Keratinocyte (primary cell): ENCODE results near the gene C1QTNF12. TPM values are rescaled to one million over a fixed set of nuclear protein-coding genes. Genes with fewer than 3 reads are reported as not detected.

Experiments used
- DNase-seq: peaks from one replicate; pipeline ENCODE4 v3.0.0-alpha.2; 2011; ENCODE audit warnings: low read depth, missing footprints, low spot score
- FAIRE-seq: peaks from 2 replicates; lab custom pipeline; 2011; peaks lifted over from hg19 to GRCh38; lab: Jason Lieb, UNC
- H2AFZ ChIP-seq: 2 replicates; pipeline ENCODE4 v1.6.0; 2012; ENCODE audit warnings: low read length, control low read depth, inconsistent platforms; ENCODE audit not compliant: control insufficient read depth
- H3K27ac ChIP-seq: 2 replicates; pipeline ENCODE4 v1.5.1; 2011; ENCODE audit warnings: low read length; ENCODE audit not compliant: control insufficient read depth, insufficient read depth
- H3K27me3 ChIP-seq: 3 replicates; pipeline ENCODE4 v1.6.0; 2011; ENCODE audit warnings: low read length; ENCODE audit not compliant: control insufficient read depth, insufficient read depth; ENCODE audit errors: extremely low read depth
- H3K36me3 ChIP-seq, 2 experiments: 2 replicates in 1 of 2; 3 replicates in 1 of 2; pipeline ENCODE4 v1.5.1; 2011; ENCODE audit warnings: low read length in 2 of 2, mild to moderate bottlenecking in 1 of 2; ENCODE audit not compliant: control insufficient read depth in 2 of 2, insufficient read depth in 2 of 2; ENCODE audit errors: extremely low read depth in 1 of 2
- H3K4me1 ChIP-seq: 3 replicates; pipeline ENCODE4 v1.5.1; 2011; ENCODE audit warnings: low read length; ENCODE audit not compliant: control insufficient read depth, insufficient read depth; ENCODE audit errors: extremely low read depth
- H3K4me2 ChIP-seq: 3 replicates; pipeline ENCODE4 v1.6.0; 2011; ENCODE audit warnings: low read depth, low read length; ENCODE audit not compliant: control insufficient read depth, insufficient read depth; ENCODE audit errors: extremely low read depth
- H3K4me3 ChIP-seq, 3 experiments: fragments of 200-600 bp in 1 of 3; sonication (generic) in 1 of 3; 2 replicates in 2 of 3; 3 replicates in 1 of 3; pipeline ENCODE4 v1.5.1; 2011 to 2016; ENCODE audit warnings: low read length in 3 of 3, mild to moderate bottlenecking in 3 of 3, control low read depth in 2 of 3, inconsistent platforms in 1 of 3, low read depth in 1 of 3, mixed read lengths in 1 of 3, mixed run types in 1 of 3, moderate library complexity in 1 of 3; ENCODE audit not compliant: control insufficient read depth in 2 of 3, insufficient read depth in 2 of 3; ENCODE audit errors: extremely low read depth in 1 of 3
- H3K79me2 ChIP-seq: 2 replicates; pipeline ENCODE4 v1.6.0; 2012; ENCODE audit warnings: low read length; ENCODE audit not compliant: control insufficient read depth, insufficient read depth
- H3K9ac ChIP-seq: 3 replicates; pipeline ENCODE4 v1.6.0; 2011; ENCODE audit warnings: low read length; ENCODE audit not compliant: control insufficient read depth, insufficient read depth; ENCODE audit errors: extremely low read depth
- H3K9me1 ChIP-seq: 3 replicates; pipeline ENCODE4 v1.6.0; 2011; ENCODE audit warnings: low read length; ENCODE audit not compliant: control insufficient read depth, insufficient read depth; ENCODE audit errors: extremely low read depth
- H3K9me3 ChIP-seq: 2 replicates; pipeline ENCODE4 v1.5.1; 2012; ENCODE audit warnings: low read depth, low read length; ENCODE audit not compliant: control insufficient read depth
- H4K20me1 ChIP-seq: 3 replicates; pipeline ENCODE4 v1.6.0; 2011; ENCODE audit warnings: low read length; ENCODE audit not compliant: control insufficient read depth, insufficient read depth; ENCODE audit errors: extremely low read depth
- EZH2 ChIP-seq: IDR thresholded peaks from one replicate; pipeline ENCODE4 v1.6.1; 2012; ENCODE audit warnings: inconsistent platforms, mild to moderate bottlenecking, low read length, moderate library complexity
- dilution Hi-C: fragments of 300-500 bp; cut with MboI; formaldehyde crosslinking; loops from one replicate; pipeline ENCODE4 v1.7.0; 2020; ENCODE audit warnings: low sequenced_read_pairs; ENCODE audit not compliant: extremely low pct_ligation_motif_present
- polyA plus RNA-seq, 5 experiments: library from polyadenylated mRNA; depleted of rRNA in 3 of 5; stranded (reverse) in 3 of 5; stranded (forward) in 1 of 5; unstranded in 1 of 5; fragments of >200 nt; gene quantifications; 1 replicate in 1 of 5; 2 replicates in 3 of 5; 3 replicates in 1 of 5; pipeline versions ENCODE4 v1.2.1 to v1.2.3, GENCODE V29; 2011 to 2012; ENCODE audit warnings: missing spikeins in 2 of 5, low read depth in 1 of 5, low replicate concordance in 1 of 5
- TF ChIP-seq, protein P1 (sequence below), 3 experiments: IDR thresholded peaks in 1 of 3; conservative IDR thresholded peaks in 1 of 3; optimal IDR thresholded peaks in 1 of 3; 2 replicates in 2 of 3; 3 replicates in 1 of 3; pipeline versions ENCODE3 to v1.5.1; 2011; ENCODE audit warnings: low read length in 3 of 3, mild to moderate bottlenecking in 3 of 3, moderate library complexity in 2 of 3, control low read depth in 1 of 3, inconsistent platforms in 1 of 3; ENCODE audit not compliant: insufficient read depth in 2 of 3; ENCODE audit errors: extremely low read depth in 1 of 3

Gene C1QTNF12
- polyA plus RNA-seq, 1 donor (not counting 4 experiments of a cell fraction or from before 2014, with no cell fraction given), result 0.18 TPM

DNA sequence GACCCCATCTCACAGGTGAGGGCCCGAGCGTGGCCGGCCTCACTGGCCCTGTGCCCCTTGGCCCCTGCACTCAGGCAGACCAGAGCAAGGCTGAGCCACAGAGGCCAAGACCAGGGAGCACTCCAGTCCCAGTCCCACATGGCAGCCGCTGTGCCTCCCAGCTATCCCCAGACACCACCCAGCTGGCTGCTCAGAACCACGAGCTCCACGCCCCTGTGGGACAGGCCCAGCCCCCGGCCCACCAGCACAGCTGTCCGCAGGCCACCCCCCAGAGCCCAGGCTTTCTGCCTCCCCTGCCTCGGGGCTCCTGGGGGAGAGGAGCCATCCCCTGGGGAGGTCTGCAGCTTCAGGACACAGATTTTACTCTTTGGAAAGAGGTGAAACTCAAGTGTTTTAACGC is 9.1 kb upstream of the C1QTNF12 start:
- no peak for DNase-seq
- no peak overlapping the region for H3K27ac ChIP-seq
- peaks cover 11% of the 10 kb centered on the region for H4K20me1 ChIP-seq
- TF ChIP-seq EZH2, result no peak
- TF ChIP-seq, protein P1, sequence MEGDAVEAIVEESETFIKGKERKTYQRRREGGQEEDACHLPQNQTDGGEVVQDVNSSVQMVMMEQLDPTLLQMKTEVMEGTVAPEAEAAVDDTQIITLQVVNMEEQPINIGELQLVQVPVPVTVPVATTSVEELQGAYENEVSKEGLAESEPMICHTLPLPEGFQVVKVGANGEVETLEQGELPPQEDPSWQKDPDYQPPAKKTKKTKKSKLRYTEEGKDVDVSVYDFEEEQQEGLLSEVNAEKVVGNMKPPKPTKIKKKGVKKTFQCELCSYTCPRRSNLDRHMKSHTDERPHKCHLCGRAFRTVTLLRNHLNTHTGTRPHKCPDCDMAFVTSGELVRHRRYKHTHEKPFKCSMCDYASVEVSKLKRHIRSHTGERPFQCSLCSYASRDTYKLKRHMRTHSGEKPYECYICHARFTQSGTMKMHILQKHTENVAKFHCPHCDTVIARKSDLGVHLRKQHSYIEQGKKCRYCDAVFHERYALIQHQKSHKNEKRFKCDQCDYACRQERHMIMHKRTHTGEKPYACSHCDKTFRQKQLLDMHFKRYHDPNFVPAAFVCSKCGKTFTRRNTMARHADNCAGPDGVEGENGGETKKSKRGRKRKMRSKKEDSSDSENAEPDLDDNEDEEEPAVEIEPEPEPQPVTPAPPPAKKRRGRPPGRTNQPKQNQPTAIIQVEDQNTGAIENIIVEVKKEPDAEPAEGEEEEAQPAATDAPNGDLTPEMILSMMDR (optimal IDR thresholded peaks at IDR 0.05 in 1 of 3, IDR thresholded peaks at IDR 0.05 in 1 of 3, conservative IDR thresholded peaks at IDR 0.05 in 1 of 3; ENCODE audit: extremely low read depth in 1 of 3, insufficient read depth in 2 of 3, low read length in 3 of 3), result no peak
- dilution Hi-C loops, result no loop called here
- no peak overlapping the region for H3K4me3 ChIP-seq
- no peak overlapping the region for H2AFZ ChIP-seq
- H3K4me2 ChIP-seq, result no peak overlapping the region
- no peak for FAIRE-seq
- H3K27me3 ChIP-seq, result no peaks in the 10 kb centered on the region
- H3K4me1 ChIP-seq, result peaks cover 16% of the 10 kb centered on the region
- no peaks in the 10 kb centered on the region for H3K9me3 ChIP-seq
- no peak overlapping the region for H3K9ac ChIP-seq
- peaks cover 3% of the 10 kb centered on the region for H3K79me2 ChIP-seq
- H3K36me3 ChIP-seq, result peaks cover 27 to 33% of the 10 kb centered on the region in 2 experiments
- no peaks in the 10 kb centered on the region for H3K9me1 ChIP-seq

DNA sequence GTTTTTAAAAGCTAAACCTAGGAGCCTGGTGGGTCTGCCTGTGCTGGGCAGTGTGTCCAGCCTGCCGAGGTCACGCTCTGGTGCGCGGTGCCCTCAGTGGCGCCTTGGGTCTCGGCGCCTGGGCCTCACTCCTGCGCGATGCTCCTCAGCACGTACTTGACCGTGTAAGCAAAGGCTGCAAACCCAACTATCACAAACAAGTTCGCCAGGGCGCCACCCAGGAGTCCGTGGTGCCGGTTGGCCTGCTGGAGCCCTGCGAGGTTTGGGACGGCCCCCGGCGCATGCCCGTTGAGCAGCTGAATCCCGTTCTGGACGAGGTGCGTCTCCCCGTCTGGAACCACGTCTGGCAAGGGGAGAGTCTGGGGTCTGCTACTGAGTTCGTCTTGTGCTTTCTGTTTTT is 8.6 kb upstream of the C1QTNF12 start:
- no peak overlapping the region for H3K4me3 ChIP-seq
- H3K9me1 ChIP-seq, result no peaks in the 10 kb centered on the region
- H3K9ac ChIP-seq, result no peak overlapping the region
- H3K36me3 ChIP-seq, result peaks cover 23 to 28% of the 10 kb centered on the region in 2 experiments
- no peak overlapping the region for H3K27ac ChIP-seq
- no peaks in the 10 kb centered on the region for H3K27me3 ChIP-seq
- H2AFZ ChIP-seq, result no peak overlapping the region
- no peak for FAIRE-seq
- H3K4me2 ChIP-seq, result no peak overlapping the region
- DNase-seq, result no peak
- TF ChIP-seq, protein P1 (optimal IDR thresholded peaks at IDR 0.05 in 1 of 3, IDR thresholded peaks at IDR 0.05 in 1 of 3, conservative IDR thresholded peaks at IDR 0.05 in 1 of 3; ENCODE audit: extremely low read depth in 1 of 3, insufficient read depth in 2 of 3, low read length in 3 of 3), result no peak
- no peak for TF ChIP-seq EZH2
- peaks cover 3% of the 10 kb centered on the region for H3K79me2 ChIP-seq
- no peaks in the 10 kb centered on the region for H3K9me3 ChIP-seq
- peaks cover 19% of the 10 kb centered on the region for H3K4me1 ChIP-seq
- peaks cover 10% of the 10 kb centered on the region for H4K20me1 ChIP-seq
- dilution Hi-C loops, result no loop called here
